GF-D8 (cell line): ENCODE data around the gene UBA7.
A peak's percentile ranks its signal among the peaks of the same experiment; 100 is the strongest.

Source experiments
- DNase-seq: peaks from one replicate; lab custom pipeline; 2025; lab: John Stamatoyannopoulos, UW

UBA7 gene

DNA sequence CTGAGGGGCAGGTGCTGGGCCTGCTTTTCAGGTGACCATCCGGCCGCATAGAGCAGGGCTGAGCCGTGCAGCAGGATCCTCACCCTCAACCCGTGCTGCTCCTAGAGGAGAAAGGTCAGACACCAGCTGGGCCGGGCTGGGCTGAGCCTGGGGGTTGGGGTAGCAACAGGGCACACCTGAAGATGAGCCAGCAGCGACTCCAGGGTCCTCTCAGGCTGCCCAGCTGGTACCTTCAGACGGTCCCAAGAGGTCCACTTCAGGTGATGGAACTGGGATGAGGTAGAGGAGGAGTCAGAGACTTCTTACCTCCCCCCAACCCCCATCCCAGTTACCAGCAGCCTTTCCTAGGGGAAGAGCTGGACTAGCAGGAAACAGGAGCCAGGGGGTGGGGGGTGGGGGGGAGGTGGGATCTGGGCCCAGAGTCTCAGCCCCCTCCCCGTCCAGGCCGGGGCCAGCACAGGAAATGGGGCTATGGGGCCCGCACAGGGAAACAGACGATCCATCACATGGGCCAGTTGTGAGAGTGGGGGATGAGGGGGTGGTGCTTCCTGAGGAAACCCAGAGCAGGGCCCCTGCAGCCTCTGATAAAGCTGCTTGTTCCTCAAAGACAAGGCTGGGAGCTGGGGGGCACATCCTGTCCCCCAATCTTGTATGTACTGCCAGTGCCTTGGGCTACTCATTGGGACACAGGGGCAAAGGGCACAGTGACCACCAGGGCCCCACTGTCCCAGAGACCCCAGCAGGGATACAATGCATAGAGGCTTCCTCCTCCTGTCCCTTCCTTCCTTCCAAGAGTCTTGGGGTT is 7.7 kb downstream of the UBA7 start:
- peak; percentile 84 for DNase-seq

DNA sequence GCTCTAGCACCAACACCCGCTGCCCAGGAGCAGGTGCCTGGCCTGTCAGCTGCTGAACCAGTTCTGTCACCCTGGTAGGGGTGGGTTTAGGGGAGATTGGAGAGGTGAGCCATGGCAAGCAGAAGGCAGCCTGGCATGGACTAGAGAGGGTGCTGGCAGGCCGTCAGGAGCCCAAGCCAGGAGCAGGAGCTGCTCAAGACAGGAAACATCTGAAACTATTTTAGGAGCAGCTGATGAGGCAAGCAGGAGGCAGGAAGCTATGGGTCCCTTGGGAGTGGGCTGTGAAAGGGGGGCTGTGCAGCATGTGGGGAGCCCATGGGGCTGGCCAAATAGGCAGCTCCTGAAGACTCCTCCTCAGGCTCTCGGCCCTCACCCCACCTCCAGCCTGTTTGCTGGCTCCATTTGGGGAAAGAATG is 8.4 kb downstream of the UBA7 start:
- DNase-seq: peak; percentile 98

DNA sequence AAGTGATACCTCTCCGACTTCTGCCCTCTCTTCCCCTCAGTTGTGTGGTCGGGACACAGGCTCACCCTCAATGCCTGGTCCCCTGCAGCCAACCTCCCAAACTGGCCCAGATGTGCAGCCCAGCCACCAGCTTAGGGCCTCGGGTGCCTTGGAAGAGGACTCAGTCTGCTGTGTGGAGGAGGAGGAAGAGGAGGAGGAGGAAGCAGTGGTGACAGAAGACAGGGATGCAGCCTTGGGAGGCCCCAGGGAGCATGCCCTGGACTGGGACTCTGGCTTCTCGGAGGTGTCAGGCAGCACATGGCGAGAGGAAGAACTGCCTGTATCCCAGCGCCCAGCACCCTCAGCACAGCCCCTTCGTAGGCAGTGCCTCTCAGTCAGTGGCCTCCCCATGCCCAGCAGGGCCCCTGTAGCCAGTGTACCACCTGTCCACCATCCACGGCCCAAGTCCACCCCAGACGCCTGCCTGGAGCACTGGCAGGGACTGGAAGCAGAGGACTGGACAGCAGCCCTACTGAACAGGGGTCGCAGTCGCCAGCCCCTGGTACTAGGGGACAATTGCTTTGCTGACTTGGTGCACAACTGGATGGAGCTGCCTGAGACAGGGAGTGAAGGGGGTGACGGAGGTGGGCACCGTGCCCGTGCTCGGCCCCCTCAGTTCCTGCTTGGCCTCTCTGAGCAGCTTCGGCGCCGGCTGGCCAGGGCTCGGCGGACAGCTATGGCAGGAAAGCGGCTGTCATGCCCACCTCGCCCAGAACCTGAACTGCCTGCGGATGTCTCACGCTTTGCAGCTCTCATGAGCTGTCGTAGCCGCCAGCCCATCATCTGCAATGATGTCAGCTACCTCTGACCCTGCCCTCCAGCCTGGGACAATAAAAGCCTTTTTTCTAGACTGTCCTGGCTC is 9.4 kb downstream of the UBA7 start:
- peak; percentile 26 for DNase-seq

DNA sequence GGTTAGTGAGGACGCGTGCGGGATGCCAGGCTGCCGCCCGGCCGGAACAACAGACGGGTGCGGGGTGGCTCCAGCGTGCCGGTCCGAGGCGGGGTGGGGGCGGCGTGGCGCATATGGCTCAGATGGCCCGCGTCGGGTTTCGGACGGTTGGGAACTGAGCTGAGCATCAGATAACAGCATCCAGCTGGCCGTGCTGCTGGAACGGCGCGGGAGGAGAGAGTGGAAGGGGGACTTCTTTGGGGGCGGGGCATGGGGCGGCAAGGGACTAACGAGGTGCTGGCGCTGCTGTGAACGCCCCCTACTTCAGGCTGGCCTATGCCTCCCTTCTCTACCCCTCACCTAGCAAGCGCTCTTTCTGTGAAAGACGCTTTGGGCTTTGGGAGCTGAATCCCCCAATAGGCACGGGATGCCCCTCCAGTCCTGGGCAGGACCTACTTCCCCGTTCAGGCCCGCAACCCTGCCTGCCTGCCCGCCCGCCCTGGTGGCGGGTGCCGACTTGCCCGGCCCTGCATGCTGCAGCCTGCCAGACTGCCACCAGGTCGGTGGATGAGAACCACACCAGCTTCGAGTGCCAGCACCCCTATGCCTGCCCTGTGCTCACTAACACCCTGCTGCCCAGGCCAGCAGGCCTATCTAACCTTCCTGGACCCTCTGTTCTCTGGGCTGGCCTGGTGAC is 10.2 kb downstream of the UBA7 start:
- DNase-seq: peak; percentile 52

DNA sequence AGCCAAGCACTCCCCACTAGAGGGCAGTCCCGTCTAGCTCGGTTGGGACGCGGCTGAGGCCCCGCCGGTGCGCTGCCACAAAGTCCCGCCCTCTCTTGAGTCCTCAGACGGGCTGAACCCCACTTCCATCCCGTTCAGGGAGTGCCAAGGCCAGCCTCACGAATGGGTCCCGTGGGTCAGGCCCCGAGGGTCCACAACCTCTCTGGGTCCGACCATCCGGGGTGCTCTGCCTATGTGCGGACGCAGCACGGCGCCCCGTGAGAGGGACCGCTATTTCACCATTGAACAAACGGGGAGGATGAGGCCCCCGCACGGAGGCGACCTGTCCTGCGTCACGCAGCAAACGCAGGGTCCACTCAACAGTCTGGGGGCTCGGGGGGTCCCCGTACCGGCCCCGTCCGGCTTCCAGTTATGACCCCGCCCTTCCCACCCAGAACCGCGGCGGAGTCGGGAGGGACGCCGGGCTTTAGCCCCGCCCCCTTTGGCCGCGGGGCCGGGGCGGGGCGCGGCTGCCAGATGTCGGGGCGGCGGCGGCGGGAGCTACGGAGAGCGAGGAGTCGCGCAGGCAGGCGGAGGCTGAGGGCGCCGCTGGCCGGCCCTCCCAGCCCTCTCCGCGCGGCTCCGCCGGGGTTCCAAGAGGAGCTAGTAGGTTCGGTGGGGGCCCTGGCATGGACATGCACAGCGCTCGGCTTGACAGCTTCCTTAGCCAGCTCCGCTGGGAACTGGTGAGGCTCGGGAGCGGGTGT is 10.9 kb downstream of the UBA7 start, which contains the start of gene INKA1:
INKA1 (plus strand) TSS at position 543 of the 746 bp plus-strand sequence; CDS start at position 675, 132 bp downstream.
- DNase-seq: peak; percentile 62

DNA sequence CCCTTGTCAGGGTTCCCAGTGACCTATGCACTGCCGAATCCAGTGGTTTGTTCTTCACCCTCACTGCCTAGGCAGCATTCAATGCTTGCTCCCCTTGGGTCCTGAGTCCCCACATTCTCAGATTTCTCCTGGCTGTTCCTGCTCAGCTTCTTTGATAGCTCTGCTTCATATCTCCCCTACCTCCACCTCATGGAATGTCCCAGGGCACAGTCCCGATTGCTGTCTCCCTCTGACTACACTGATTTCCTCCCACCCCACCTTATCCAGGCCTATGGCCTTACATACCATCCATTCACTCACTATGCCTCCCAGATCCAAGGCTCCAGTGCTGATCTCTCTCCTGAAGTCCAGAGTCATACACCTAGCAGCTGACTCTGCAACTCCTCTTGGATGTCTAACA is 12.6 kb downstream of the UBA7 start:
- DNase-seq: no peak

DNA sequence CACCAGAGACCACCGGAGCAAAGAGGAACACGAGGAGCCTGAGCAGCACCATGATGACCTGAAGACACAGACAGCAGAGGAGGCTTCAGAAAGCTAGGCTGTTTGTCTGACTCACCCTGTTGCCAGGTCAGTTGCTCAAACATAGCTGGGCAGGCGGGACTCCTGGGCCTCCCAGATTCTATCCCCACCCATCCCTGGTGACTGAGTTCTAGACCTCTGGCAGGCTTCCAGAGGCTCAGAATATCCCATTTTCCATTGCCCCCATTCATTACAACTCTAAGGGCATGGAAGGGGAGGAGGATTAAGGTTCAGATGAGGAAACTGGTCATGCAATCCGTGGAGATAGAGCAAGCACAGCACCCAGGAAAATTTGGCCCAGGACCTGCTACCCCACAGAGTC is 14.0 kb downstream of the UBA7 start, which contains the start of gene CDHR4:
CDHR4 (minus strand) TSS at position 113 of the 400 bp plus-strand sequence; CDS start at position 52, 61 bp downstream.
- no peak for DNase-seq

DNA sequence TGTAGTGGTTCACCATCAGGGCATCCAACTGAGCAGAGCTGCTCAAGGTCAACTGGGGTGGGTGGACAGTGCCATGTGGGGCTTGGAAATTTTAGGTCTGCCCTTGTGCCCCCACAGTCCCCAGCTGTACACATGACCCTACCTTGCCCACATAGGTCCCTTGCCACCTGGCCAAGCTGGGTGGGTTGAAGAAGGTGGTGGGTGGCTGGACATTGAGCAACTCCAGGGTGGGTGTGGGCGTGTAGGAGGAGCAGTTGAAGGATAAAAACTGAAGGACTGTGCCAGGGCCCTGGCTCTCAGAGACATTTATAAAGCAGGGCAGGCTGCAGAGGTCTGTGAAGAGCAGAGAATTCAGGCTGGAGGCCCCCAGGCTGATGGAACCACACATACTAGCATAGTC is 14.6 kb downstream of the UBA7 start:
- DNase-seq: no peak

DNA sequence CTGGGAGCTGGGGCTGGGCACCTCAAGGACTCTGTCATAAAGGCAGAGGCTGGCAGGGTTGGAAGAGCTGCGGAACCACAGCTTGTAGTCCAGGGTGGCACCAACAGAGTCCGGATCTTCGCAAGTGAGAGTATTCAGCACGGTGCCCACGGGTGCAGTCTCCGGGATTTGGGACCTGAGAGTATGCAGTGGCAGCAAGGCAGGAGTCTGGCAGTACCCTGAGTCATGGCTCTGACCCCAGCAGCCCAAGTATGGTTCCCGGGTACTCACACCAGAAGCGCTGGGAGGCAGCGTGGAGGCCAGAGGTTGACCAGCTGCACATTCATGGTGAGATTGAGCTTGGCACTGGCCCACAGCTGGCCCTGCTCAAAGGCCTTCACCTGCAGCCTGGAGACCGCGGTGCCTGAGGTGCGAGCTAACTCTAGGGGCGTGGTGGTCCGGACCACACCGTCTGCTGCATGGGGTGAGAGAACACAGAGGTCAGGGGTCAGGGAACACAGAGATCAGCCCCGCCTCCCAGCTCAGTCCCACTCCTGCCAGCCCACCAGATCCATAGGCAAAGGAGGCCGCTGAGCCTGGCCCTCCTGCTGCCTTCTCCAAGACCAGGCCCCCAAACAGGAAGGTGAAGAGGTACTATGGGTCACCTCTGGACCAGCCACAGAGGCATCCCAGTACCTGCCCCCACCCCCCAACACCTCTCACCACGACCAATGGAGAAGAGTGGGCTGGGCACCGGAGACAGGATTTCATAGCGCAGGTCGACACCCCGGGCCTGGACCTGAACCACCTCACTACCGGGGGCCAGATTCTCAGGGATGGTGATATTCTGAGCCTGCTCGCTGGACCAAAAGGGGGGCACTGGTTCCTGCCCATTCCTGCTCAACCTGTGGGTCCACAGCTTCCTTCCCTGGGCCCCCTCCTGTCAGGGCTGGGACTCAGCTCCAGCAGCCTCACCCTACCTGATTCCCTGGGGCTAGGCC is 18.5 kb downstream of the UBA7 start:
- no peak for DNase-seq

DNA sequence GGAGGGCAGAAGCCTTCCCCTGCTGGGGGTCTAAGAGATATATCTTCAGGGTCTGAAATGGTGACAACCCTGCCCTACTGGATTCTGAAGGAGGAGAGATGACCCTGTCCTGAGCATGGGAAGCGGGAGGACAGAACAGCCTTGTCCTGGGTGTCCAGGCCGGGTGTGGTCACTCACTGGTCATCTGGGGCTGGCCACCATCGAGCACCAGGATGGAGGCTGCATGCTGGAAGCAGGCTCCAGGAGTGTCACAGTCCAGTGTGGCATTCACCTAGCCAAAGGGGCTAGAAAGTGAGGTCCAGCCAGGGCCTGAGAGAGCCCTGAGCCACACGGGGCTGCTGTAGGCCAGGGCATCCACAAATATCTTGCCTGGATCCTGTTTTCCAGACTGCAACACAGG is 19.3 kb downstream of the UBA7 start:
- DNase-seq: no peak

DNA sequence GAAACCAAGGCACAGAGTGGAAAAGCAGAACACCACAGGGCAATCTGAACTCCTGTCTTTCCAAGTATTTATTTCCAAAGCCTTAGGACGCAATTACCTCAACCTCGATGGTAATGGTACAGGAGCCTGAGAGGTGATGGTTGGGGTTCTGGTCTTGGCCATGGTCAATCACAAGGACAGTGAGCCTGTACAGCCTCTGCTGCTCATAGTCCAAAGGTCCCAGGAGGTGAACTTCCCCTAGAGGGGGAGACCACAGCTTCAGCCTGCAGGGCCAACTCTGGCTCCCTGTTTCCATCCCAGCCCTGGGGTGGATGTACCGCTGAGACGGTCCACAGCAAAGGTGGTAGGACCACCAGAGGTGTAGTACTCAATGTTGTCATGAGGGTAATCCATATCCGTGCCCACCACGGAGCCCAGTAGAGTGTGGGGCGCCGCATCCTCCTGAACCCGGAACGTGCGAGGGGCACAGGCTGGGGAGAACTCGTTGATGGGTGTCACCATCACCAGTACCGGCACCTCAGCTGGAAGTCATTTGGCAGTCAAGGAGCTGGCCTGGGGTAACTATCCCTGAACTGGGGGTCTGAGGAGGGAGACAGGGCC is 20.2 kb downstream of the UBA7 start:
- no peak for DNase-seq

DNA sequence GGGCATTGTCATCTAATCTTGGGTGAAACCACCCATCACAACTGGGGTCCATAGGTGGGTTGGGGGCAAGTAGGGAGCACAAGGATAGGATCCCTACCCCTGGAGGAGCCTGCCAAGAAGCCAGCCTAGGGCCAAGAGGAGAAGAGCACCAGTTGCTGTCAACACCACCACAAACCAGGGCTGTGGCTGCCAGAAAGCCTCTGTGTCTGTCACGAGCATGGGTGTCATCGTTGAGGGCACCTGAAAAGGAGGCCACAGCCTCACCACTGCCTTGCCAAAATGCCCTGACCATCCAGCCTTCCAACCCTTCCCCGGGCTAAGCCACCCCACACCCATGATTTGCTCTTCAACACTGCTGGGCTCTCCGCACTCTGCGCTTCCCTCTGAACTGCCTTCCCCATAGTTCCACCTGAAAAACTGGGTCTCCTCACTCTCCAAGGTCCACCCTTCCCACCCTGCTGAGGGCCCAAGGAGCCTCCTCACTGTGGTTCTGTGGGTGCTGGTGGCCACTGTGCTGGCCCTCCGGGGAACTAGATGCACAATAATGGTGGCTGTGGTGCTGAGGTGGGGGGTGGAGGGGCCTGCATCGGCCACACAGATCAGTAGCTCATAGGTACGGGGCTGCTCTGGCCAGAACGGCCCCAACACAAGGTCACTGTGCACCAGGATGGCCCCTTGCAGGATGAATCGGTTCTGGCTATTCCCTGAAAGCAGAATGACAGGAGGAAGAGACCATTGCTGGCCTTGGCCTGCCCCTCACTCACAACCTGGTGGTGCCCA is 21.2 kb downstream of the UBA7 start:
- DNase-seq: no peak

DNA sequence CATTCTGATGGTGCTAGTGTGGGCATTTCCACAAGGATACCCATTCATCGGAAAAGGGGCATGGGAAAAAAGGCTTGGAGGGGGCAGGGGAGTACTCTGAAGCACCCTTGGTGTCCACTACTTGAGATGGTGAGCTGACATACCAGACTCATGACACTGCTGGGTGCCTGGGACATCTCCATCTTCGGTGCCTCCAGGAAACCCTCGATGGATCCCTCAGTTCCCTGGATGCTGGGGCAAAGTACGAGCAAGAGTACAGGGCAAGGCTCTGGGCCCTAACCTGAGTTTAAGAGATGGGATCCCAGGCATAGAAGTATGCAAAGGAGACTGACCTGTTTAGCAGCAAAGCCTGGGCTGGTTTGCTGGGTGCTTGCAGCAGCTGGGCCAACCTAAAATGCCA is 22.2 kb downstream of the UBA7 start:
- DNase-seq: no peak

DNA sequence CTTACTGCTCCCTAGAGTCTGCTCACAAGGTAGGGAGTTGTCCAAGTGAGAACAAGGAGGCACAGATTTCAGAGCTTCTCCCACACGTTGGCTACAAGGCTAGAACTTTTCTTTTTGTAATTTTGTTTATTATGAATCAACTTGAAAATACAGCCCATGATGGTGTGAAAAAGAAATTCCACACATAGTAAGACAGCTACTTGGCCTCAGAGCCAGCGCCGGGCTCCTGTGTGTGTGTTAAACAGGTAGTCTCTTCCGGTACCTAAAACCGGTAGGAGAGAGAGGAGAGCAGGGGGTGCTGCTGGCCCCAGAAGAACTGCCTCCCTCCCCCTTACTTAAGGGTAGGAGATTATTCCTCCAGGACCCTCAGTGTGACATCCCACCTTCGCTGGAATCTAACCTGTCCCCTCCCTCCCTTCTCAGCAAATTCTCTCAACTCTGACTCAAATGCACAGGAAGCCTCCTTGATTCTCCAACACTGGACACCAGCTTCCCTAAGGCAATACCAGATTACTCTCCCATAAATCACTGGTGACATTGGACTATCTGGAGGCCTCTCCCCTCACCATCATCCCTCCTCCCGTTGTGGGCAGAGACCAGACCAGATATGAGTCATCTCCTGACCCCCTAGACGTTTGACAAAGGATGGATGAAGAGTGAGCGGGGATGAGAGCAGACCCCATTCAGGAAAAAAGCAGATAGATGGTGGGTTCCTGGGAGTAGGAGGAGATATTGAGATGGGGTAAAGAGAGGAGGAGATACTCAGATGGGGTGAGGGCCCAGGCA is 22.9 kb downstream of the UBA7 start:
- DNase-seq: no peak

DNA sequence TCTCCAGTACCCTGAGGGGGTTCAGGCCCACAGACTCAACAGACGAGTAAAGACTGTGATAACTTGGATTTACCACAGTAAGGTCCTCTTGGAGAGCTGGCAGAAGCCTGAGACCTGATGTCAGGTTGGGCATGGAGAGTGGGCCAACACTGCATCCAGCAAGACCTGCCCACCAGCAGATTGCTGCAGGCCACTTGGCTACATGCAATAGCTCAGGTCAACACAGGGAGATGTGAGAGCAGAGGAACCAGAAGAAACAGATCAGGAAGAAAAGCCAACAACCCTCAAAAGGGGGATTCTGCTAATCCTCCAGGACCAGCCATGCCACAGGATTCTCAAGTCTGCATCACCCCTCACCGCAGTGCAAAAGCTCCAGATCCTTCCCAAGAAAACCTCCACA is 25.7 kb downstream of the UBA7 start:
- DNase-seq: no peak

DNA sequence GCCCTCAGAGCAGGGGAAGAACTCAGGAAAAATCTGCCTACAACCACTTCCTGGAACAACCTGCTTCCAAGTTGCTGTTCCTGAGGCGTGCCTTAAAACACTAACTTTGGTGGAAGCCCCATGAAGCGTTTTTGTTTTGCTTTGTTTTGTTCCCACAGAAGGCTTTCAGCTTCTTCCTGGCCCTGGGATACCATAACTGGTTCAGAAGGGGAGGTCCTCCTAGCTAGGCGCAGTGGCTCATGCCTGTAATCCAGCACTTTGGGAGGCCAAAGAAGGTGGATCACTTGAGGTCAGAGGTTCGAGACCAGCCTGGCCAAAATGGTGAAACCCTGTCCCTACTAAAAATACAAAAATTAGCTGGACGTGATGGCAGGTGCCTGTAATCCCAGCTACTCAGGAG is 26.2 kb downstream of the UBA7 start:
- DNase-seq: no peak

DNA sequence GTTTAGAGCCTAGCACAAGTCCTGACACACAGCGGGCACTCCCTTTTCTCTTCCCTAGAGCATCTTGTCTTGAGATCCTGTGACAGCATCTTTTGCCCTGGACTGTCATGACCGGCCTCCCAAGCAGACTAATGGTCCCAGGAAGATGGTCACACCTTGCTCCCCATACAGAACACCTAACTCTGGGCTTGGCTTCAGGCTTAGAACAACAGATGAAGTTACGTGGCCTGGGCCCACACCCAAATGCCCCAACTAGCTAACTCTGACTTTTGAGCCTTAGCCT is 26.6 kb downstream of the UBA7 start:
- no peak for DNase-seq

DNA sequence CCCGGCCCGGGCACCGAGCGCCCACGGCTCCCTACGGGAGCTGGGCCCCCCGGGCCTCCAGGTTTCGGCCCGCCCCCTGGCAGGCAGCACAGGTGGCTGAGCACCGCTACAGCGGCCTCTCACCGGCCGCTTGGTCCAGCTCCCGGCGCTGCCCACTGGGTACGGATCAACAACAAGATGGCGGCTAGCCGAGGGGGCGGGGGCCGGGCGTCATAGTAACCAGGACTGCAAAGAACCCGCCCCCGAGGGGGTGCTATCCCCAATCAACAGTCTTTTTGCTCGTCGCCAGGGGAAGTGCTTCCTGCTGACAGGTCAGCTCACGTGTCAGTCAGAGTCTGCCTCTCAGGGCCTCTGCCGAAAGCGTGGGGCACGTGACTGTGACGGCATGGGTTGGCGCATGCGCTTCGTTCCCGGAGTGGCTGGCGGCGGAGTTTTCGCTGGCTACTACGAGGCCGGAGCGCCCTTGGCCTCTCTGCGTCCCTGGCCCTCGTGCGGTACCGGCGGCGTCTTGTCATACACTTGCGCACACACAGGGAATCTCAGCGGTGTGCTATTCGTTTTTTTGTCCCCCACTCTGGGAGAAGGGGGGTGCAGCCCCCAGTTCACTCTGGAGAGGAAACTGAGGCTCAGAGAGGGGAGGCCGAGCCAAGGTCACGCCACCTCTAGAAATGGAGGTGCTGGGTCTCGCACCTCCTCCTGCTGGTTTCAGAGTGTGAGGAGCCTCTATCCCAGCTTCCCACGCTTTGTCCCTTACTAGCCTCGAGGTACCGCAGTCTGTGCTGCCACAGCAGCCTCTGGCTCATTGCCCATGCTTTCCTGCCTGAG is 27.2 kb downstream of the UBA7 start, which contains the start of gene IP6K1:
IP6K1 (minus strand) TSS at position 186 of the 825 bp plus-strand sequence. CDS start 38,502 bp downstream, outside the sequence.
- peak; percentile 98 for DNase-seq
